T-helper 22 cell (primary cell): ENCODE results near the gene CYB5A.
"Not testable (repeated sequence)": the region's sequence is repeated elsewhere in the genome, so short reads cannot be mapped to it uniquely, and the experiment has no call there.

Source experiments
- DNase-seq: peaks from one replicate; pipeline ENCODE4 v3.0.0-alpha.2; 2020; ENCODE audit warnings: low read depth

The CYB5A gene

GRCh38 chr18:74294526-74294925 is 2.8 kb upstream of the CYB5A start:
- no peak for DNase-seq

- DNase-seq, result not testable (repeated sequence)
Observed at GRCh38 chr18:74292982-74293381, 1.2 kb upstream of the CYB5A start.

GRCh38 chr18:74292541-74292858 is 737 bp upstream of the CYB5A start:
- no peak for DNase-seq

- no peak for DNase-seq
Observed at GRCh38 chr18:74291472-74291770, 342 bp downstream of the CYB5A start.

GRCh38 chr18:74290794-74291471 is 830 bp downstream of the CYB5A start:
- no peak for DNase-seq

- no peak for DNase-seq
Observed at GRCh38 chr18:74290021-74290420, 1.7 kb downstream of the CYB5A start.

- DNase-seq, result no peak
Observed at GRCh38 chr18:74289137-74289536, 2.6 kb downstream of the CYB5A start.

GRCh38 chr18:74288730-74289129 is 3.0 kb downstream of the CYB5A start:
- DNase-seq, result no peak

- DNase-seq, result no peak
Observed at GRCh38 chr18:74288041-74288440, 3.7 kb downstream of the CYB5A start.

GRCh38 chr18:74286856-74287255 is 4.9 kb downstream of the CYB5A start:
- no peak for DNase-seq

GRCh38 chr18:74286106-74286855 is 5.5 kb downstream of the CYB5A start:
- no peak for DNase-seq

GRCh38 chr18:74285583-74285982 is 6.2 kb downstream of the CYB5A start:
- not testable (repeated sequence) for DNase-seq

- no peak for DNase-seq
Observed at GRCh38 chr18:74284980-74285355, 6.8 kb downstream of the CYB5A start.

- no peak for DNase-seq
Observed at GRCh38 chr18:74284191-74284979, 7.4 kb downstream of the CYB5A start.

- no peak for DNase-seq
Observed at GRCh38 chr18:74283646-74284045, 8.1 kb downstream of the CYB5A start.

GRCh38 chr18:74282755-74283554 is 8.8 kb downstream of the CYB5A start:
- DNase-seq, result no peak

GRCh38 chr18:74281980-74282754 is 9.6 kb downstream of the CYB5A start:
- DNase-seq, result no peak

- no peak for DNase-seq
Observed at GRCh38 chr18:74281011-74281979, 10.5 kb downstream of the CYB5A start.

GRCh38 chr18:74278983-74279382 is 12.8 kb downstream of the CYB5A start:
- no peak for DNase-seq

GRCh38 chr18:74278058-74278457 is 13.7 kb downstream of the CYB5A start:
- no peak for DNase-seq
